ENCODE measurements around the gene PHIP.
A peak's percentile ranks its signal among the peaks of the same experiment; 100 is the strongest.
"Not testable (repeated sequence)": the region's sequence is repeated elsewhere in the genome, so short reads cannot be mapped to it uniquely, and the experiment has no call there.

Gene PHIP

DNA sequence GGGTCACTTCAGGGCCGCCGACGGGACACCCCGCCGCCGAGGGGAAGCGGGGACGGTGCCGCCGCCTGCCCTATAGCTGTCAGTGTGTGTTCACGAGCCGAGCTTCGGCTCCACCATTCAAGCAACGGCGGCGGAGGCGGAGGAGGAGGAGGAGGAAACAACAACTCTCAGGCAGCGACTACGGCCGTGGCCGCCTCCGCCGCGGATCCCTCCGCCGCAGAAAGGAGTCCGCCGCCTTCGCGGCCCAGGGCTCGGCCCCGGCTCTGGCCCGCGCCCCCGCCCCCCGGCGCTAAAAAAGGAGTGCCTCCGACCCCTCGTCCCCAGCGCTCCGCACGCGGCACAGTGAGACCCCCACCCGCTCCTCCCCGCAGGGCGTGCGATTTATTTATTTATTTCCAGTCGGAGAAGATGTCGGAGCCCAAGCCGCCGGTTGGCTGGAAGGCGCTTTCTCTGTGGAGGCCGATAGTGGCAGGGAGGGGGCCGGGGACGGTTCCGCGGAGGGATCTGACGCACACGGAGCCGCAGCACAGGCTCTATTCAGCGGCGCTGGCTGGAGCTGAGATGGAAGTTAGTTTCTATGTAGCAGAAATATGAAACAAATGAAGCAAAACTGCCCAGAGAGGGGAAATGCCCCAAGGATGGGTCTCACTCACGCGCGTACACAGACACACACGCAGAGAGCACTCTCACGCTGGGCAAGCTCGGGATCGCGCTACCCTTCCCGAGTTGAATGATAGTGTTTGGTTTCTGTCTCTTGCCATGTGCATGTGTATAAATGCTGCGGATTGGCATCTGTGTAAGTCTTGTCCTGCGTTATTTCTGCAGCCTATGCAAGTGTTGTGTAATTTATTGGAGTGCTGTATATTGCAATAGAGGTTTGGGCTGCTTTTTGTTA is at the start of gene PHIP:
Gene PHIP, minus strand, starts transcription at position 180 of the 895 bp plus-strand sequence. CDS start 186 bp downstream, outside the sequence.
- peaks cover 27% of the 10 kb centered on the region for H3K4me1 ChIP-seq (ENCODE audit: insufficient read depth, low read length)
- peak within 1 kb of the TSS; percentile 85 for H3K4me3 ChIP-seq (ENCODE audit: low read length)
- H2AFZ ChIP-seq (ENCODE audit: low read depth, low read length): peak within 1 kb of the TSS; percentile 84
- H3K9me3 ChIP-seq (ENCODE audit: low read length): no peaks in the 10 kb centered on the region
- H3K27me3 ChIP-seq (ENCODE audit: insufficient read depth, low read length): no peaks in the 10 kb centered on the region
- peaks cover 8% of the 10 kb centered on the region for H3K36me3 ChIP-seq (ENCODE audit: insufficient read depth, low read length)

- Histone ChIP-seq H3K4me1 (ENCODE audit: insufficient read depth, low read length) (no peaks in the 10 kb centered on the region), H3K36me3 (ENCODE audit: insufficient read depth, low read length) (no peaks in the 10 kb centered on the region), H3K4me3 (ENCODE audit: low read length) (no peak overlapping the region), H3K9me3 (ENCODE audit: low read length) (no peaks in the 10 kb centered on the region), H3K27me3 (ENCODE audit: insufficient read depth, low read length) (no peaks in the 10 kb centered on the region), H2AFZ (ENCODE audit: low read depth, low read length) (no peak overlapping the region)
Measured at GRCh38 chr6:79127660-79128059, 49.6 kb upstream of the PHIP start.

- Histone ChIP-seq H3K9me3 (ENCODE audit: low read length) (no peaks in the 10 kb centered on the region), H2AFZ (ENCODE audit: low read depth, low read length) (no peak overlapping the region), H3K27me3 (ENCODE audit: insufficient read depth, low read length) (no peaks in the 10 kb centered on the region), H3K36me3 (ENCODE audit: insufficient read depth, low read length) (no peaks in the 10 kb centered on the region), H3K4me3 (ENCODE audit: low read length) (no peak overlapping the region), H3K4me1 (ENCODE audit: insufficient read depth, low read length) (no peaks in the 10 kb centered on the region)
Measured at GRCh38 chr6:79119217-79119616, 41.2 kb upstream of the PHIP start.

DNA sequence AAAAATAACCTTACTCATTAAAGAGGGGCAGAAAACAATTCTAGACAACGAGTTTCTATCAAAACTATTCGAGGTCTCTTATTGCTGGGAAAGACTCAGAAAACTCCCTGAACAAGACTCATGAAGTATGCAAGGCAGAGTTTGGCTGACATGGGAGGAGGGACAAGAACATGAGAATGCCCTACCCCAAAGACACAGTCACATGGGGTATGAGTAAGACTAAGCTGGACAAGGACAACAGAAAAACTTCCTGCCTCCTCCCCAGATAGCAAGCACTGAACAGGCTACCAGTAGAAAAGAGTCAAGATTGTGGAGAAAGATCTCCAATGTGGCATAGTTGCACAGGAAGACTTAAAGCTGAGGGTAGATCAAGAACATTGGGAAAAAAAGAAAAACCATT is 39.7 kb upstream of the PHIP start:
- Histone ChIP-seq H3K4me1 (ENCODE audit: insufficient read depth, low read length) (no peaks in the 10 kb centered on the region), H2AFZ (ENCODE audit: low read depth, low read length) (no peak overlapping the region), H3K4me3 (ENCODE audit: low read length) (no peak overlapping the region), H3K36me3 (ENCODE audit: insufficient read depth, low read length) (no peaks in the 10 kb centered on the region), H3K27me3 (ENCODE audit: insufficient read depth, low read length) (no peaks in the 10 kb centered on the region), H3K9me3 (ENCODE audit: low read length) (no peaks in the 10 kb centered on the region)

- Histone ChIP-seq H3K36me3 (ENCODE audit: insufficient read depth, low read length) (no peaks in the 10 kb centered on the region), H3K4me1 (ENCODE audit: insufficient read depth, low read length) (no peaks in the 10 kb centered on the region), H3K27me3 (ENCODE audit: insufficient read depth, low read length) (no peaks in the 10 kb centered on the region), H3K4me3 (ENCODE audit: low read length) (no peak overlapping the region), H3K9me3 (ENCODE audit: low read length) (no peaks in the 10 kb centered on the region), H2AFZ (ENCODE audit: low read depth, low read length) (no peak overlapping the region)
Measured at GRCh38 chr6:79115553-79116182, 37.6 kb upstream of the PHIP start.

DNA sequence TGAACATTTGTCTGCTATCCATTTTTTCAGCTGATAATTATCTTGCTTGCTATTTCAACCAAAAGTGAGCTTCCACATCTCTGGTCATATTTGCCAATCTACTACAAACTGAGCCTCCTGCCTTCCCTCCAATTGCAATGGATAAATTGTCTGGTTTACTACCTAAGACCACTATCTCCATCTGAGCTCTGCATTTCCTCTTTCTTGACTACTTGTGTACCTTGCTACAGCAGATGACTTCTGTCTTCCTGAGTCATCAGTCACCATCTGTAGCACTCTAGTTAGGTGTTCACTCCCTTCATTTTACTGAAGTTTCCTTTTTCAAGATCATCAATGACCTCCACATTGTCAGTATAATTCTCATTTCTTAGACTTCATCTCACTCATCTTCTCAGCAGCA is 33.5 kb upstream of the PHIP start:
- H3K36me3 ChIP-seq (ENCODE audit: insufficient read depth, low read length): no peaks in the 10 kb centered on the region
- H3K9me3 ChIP-seq (ENCODE audit: low read length): no peaks in the 10 kb centered on the region
- no peak overlapping the region for H3K4me3 ChIP-seq (ENCODE audit: low read length)
- H2AFZ ChIP-seq (ENCODE audit: low read depth, low read length): no peak overlapping the region
- no peaks in the 10 kb centered on the region for H3K4me1 ChIP-seq (ENCODE audit: insufficient read depth, low read length)
- no peaks in the 10 kb centered on the region for H3K27me3 ChIP-seq (ENCODE audit: insufficient read depth, low read length)

DNA sequence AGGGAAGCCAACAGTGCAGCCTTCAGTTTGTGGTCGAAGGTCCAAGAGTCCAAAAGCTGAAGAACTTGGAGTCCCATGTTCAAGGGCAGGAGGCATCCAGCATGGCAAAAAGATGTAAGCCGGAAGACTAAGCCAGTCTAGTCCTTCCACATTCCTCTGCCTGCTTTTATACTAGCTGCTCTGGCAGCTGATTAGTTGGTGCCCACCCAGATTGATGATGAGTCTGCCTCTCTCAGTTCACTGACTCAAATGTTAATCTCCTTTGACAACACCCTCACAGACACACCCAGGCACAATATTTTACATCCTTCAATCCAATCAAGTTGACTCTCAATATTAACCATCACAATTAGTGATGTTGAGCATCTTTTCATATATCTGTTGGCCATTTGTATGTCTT is 23.1 kb upstream of the PHIP start:
- no peaks in the 10 kb centered on the region for H3K4me1 ChIP-seq (ENCODE audit: insufficient read depth, low read length)
- H3K9me3 ChIP-seq (ENCODE audit: low read length): no peaks in the 10 kb centered on the region
- H3K27me3 ChIP-seq (ENCODE audit: insufficient read depth, low read length): no peaks in the 10 kb centered on the region
- no peak overlapping the region for H2AFZ ChIP-seq (ENCODE audit: low read depth, low read length)
- H3K36me3 ChIP-seq (ENCODE audit: insufficient read depth, low read length): no peaks in the 10 kb centered on the region
- no peak overlapping the region for H3K4me3 ChIP-seq (ENCODE audit: low read length)

GRCh38 chr6:79100304-79100703 is 22.2 kb upstream of the PHIP start:
- Histone ChIP-seq H3K36me3 (ENCODE audit: insufficient read depth, low read length) (no peaks in the 10 kb centered on the region), H3K9me3 (ENCODE audit: low read length) (no peaks in the 10 kb centered on the region), H3K4me1 (ENCODE audit: insufficient read depth, low read length) (no peaks in the 10 kb centered on the region), H3K27me3 (ENCODE audit: insufficient read depth, low read length) (no peaks in the 10 kb centered on the region), H3K4me3 (ENCODE audit: low read length) (no peak overlapping the region), H2AFZ (ENCODE audit: low read depth, low read length) (no peak overlapping the region)

DNA sequence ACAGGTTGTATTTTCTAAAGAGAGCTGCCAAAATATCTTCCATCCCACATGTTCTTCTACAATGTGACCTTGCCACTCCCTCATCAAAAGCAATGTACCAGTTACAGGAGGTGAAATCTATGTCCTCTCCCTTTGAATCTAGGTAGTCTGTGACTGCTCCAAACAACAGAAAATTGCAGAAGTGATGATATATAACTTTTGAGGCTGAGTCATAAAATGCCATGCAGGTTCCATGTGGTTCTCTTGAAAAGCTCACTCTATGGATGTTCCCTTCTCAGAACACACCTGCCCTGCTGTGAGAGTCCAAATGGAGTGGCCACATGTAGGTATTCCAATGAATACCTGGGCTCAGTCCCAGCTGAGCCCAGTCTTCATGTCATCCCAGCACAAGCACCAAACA is 16.9 kb upstream of the PHIP start:
- Histone ChIP-seq H3K9me3 (ENCODE audit: low read length) (no peaks in the 10 kb centered on the region), H3K4me1 (ENCODE audit: insufficient read depth, low read length) (no peaks in the 10 kb centered on the region), H3K36me3 (ENCODE audit: insufficient read depth, low read length) (no peaks in the 10 kb centered on the region), H2AFZ (ENCODE audit: low read depth, low read length) (no peak overlapping the region), H3K27me3 (ENCODE audit: insufficient read depth, low read length) (no peaks in the 10 kb centered on the region), H3K4me3 (ENCODE audit: low read length) (no peak overlapping the region)

DNA sequence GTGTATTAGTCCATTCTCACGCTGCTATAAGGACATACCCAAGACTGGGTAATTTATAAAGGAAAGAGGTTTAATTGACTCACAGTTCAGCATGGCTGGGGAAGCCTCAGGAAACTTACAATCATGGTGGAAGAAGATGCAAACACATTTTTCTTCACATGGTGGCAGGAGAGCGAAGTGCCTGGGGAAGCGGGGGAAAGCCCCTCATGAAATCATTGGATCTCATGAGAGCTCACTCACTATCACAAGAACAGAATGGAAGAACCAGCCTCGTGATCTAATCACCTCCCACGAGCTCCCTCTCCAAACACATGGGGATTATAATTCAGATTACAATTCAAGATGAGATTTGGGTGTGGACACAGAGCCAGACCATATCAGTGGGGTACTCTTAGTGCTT is 13.7 kb upstream of the PHIP start:
- H3K36me3 ChIP-seq (ENCODE audit: insufficient read depth, low read length); H3K9me3 ChIP-seq (ENCODE audit: low read length); H3K4me1 ChIP-seq (ENCODE audit: insufficient read depth, low read length); H3K4me3 ChIP-seq (ENCODE audit: low read length); H3K27me3 ChIP-seq (ENCODE audit: insufficient read depth, low read length); H2AFZ ChIP-seq (ENCODE audit: low read depth, low read length): not testable (repeated sequence)

GRCh38 chr6:79089552-79090404 is 11.7 kb upstream of the PHIP start:
- H3K27me3 ChIP-seq (ENCODE audit: insufficient read depth, low read length): no peaks in the 10 kb centered on the region
- H3K4me1 ChIP-seq (ENCODE audit: insufficient read depth, low read length): no peaks in the 10 kb centered on the region
- H3K36me3 ChIP-seq (ENCODE audit: insufficient read depth, low read length): no peaks in the 10 kb centered on the region
- H3K4me3 ChIP-seq (ENCODE audit: low read length): no peak overlapping the region
- no peaks in the 10 kb centered on the region for H3K9me3 ChIP-seq (ENCODE audit: low read length)
- no peak overlapping the region for H2AFZ ChIP-seq (ENCODE audit: low read depth, low read length)

GRCh38 chr6:79084693-79085092 is 6.6 kb upstream of the PHIP start:
- H3K27me3 ChIP-seq (ENCODE audit: insufficient read depth, low read length): no peaks in the 10 kb centered on the region
- H3K9me3 ChIP-seq (ENCODE audit: low read length): no peaks in the 10 kb centered on the region
- H3K4me1 ChIP-seq (ENCODE audit: insufficient read depth, low read length): peaks cover 9% of the 10 kb centered on the region
- H2AFZ ChIP-seq (ENCODE audit: low read depth, low read length): no peak overlapping the region
- no peaks in the 10 kb centered on the region for H3K36me3 ChIP-seq (ENCODE audit: insufficient read depth, low read length)
- H3K4me3 ChIP-seq (ENCODE audit: low read length): no peak overlapping the region

GRCh38 chr6:79082304-79082703 is 4.2 kb upstream of the PHIP start:
- peaks cover 15% of the 10 kb centered on the region for H3K4me1 ChIP-seq (ENCODE audit: insufficient read depth, low read length)
- H3K9me3 ChIP-seq (ENCODE audit: low read length): no peaks in the 10 kb centered on the region
- H3K36me3 ChIP-seq (ENCODE audit: insufficient read depth, low read length): no peaks in the 10 kb centered on the region
- H3K4me3 ChIP-seq (ENCODE audit: low read length): no peak overlapping the region
- H2AFZ ChIP-seq (ENCODE audit: low read depth, low read length): no peak overlapping the region
- H3K27me3 ChIP-seq (ENCODE audit: insufficient read depth, low read length): no peaks in the 10 kb centered on the region

Data from neuron (in vitro differentiated cells).